H1 (cell line): ENCODE data around the gene TRABD.

ENCODE experiments used
- BACH1 ChIP-seq: IDR thresholded peaks from 2 replicates; pipeline ENCODE4 v1.6.1; 2012; ENCODE audit warnings: low read length, improper control_type of control experiment
- CHD7 ChIP-seq: fragments of 300-600 bp; sonication (generic); IDR thresholded peaks from 2 replicates; pipeline ENCODE4 v1.7.1; 2012; ENCODE audit warnings: low read length, moderate library complexity, mild to moderate bottlenecking, inconsistent platforms; ENCODE audit not compliant: insufficient replicate concordance
- CTCF ChIP-seq, 3 experiments: IDR thresholded peaks; 1 replicate in 2 of 3; 2 replicates in 1 of 3; pipeline versions ENCODE4 v1.5.1 to v1.6.1; 2011; ENCODE audit warnings: low read length in 3 of 3, mild to moderate bottlenecking in 3 of 3, inconsistent platforms in 2 of 3, low read depth in 1 of 3, moderate library complexity in 1 of 3; ENCODE audit not compliant: insufficient read depth in 1 of 3; ENCODE audit errors: control extremely low read depth in 1 of 3
- EZH2 ChIP-seq: fragments of 200-600 bp; sonication (generic); IDR thresholded peaks from 2 replicates; pipeline ENCODE4 v1.7.1; 2012; ENCODE audit warnings: low read depth, mild to moderate bottlenecking, moderate library complexity, low read length, inconsistent platforms; ENCODE audit not compliant: severe bottlenecking
- GABPA ChIP-seq: IDR thresholded peaks from 2 replicates; pipeline ENCODE4 v1.6.1; 2011; ENCODE audit warnings: mild to moderate bottlenecking, low read length, moderate library complexity, borderline replicate concordance; ENCODE audit not compliant: insufficient read depth
- MAFK ChIP-seq: IDR thresholded peaks from 2 replicates; pipeline ENCODE4 v1.6.1; 2012; ENCODE audit warnings: low read depth, mild to moderate bottlenecking, improper control_type of control experiment, low read length
- RAD21 ChIP-seq, 2 experiments: IDR thresholded peaks in 1 of 2; conservative IDR thresholded peaks in 1 of 2; 2 replicates each; pipeline ENCODE4 v1.6.1; 2011; ENCODE audit warnings: low read depth in 2 of 2, low read length in 2 of 2, improper control_type of control experiment in 1 of 2, inconsistent platforms in 1 of 2, mild to moderate bottlenecking in 1 of 2, moderate library complexity in 1 of 2
- RNF2 ChIP-seq: fragments of 200-900, 300-1000 bp; sonication (generic); IDR thresholded peaks from 2 replicates; pipeline ENCODE4 v1.7.1; 2016; ENCODE audit warnings: borderline replicate concordance, low read depth, mild to moderate bottlenecking, antibody characterized with exemption, low read length; ENCODE audit not compliant: poor library complexity, severe bottlenecking; ENCODE audit errors: missing control alignments
- SAP30 ChIP-seq: fragments of 300-600 bp; sonication (generic); IDR thresholded peaks from 2 replicates; pipeline ENCODE4 v1.7.1; 2012; ENCODE audit warnings: low read length, moderate library complexity, mild to moderate bottlenecking, inconsistent platforms; ENCODE audit not compliant: insufficient read depth, insufficient replicate concordance
- SIN3A ChIP-seq, 2 experiments: IDR thresholded peaks in 1 of 2; conservative IDR thresholded peaks in 1 of 2; 2 replicates each; pipeline ENCODE4 v1.6.1; 2011 to 2012; ENCODE audit warnings: low read length in 2 of 2, improper control_type of control experiment in 1 of 2, low read depth in 1 of 2, mild to moderate bottlenecking in 1 of 2
- TCF12 ChIP-seq: IDR thresholded peaks from 2 replicates; pipeline ENCODE4 v1.6.1; 2011; ENCODE audit warnings: low read depth, mild to moderate bottlenecking, low read length
- ZNF274 ChIP-seq: IDR thresholded peaks from 2 replicates; pipeline ENCODE4 v1.7.0; 2012; ENCODE audit warnings: low read length, borderline replicate concordance; ENCODE audit errors: extremely low read depth

GRCh38 chr22:50243685-50244419, 58.1 kb downstream of the TRABD start:
- no peak for TF ChIP-seq SAP30
- no peak for TF ChIP-seq RAD21 (IDR thresholded peaks at IDR 0.05 in 1 of 2, conservative IDR thresholded peaks at IDR 0.05 in 1 of 2; ENCODE audit: low read depth in 2 of 2, low read length in 2 of 2)
- TF ChIP-seq RNF2: no peak
- no peak for TF ChIP-seq EZH2
- no peak for TF ChIP-seq CTCF (IDR thresholded peaks at IDR 0.05; ENCODE audit: control extremely low read depth in 1 of 3, insufficient read depth in 1 of 3, low read depth in 1 of 3, low read length in 3 of 3)
- TF ChIP-seq SIN3A (conservative IDR thresholded peaks at IDR 0.05 in 1 of 2, IDR thresholded peaks at IDR 0.05 in 1 of 2; ENCODE audit: low read depth in 1 of 2, low read length in 2 of 2): no peak
- no peak for TF ChIP-seq GABPA
- TF ChIP-seq TCF12: no peak
- TF ChIP-seq BACH1: no peak
- no peak for TF ChIP-seq ZNF274
- no peak for TF ChIP-seq CHD7
- no peak for TF ChIP-seq MAFK
